A549 (cell line): Measurements from ENCODE around the gene SUSD1. TPM values are rescaled to one million over a fixed set of nuclear protein-coding genes. Genes with fewer than 3 reads are reported as not detected.

Experiments used
- ATAC-seq, 2 experiments: fragments of 200-7000 bp in 1 of 2; fragments of >200 bp in 1 of 2; cut with Nextera tagmentation in 1 of 2; cut with Tn5 transposase in 1 of 2; 3 replicates each; pipeline versions ENCODE4 v1.8.0 to v1.9.1; 2018 to 2020; ENCODE audit warnings: mild to moderate bottlenecking in 1 of 2, moderate library complexity in 1 of 2
- CTCF ChIA-PET: fragments of 300-600 bp; sonication (Branson Sonifier 250); formaldehyde crosslinking; extraction: SDS; loops from one replicate; lab custom pipeline; 2021; ENCODE audit warnings: antibody characterized with exemption, inconsistent platforms; lab: Yijun Ruan, JAX
- POLR2A ChIA-PET: fragments of 350-600 bp; formaldehyde crosslinking; extraction: SDS; loops from one replicate; lab custom pipeline; 2021; ENCODE audit warnings: antibody characterized with exemption, inconsistent platforms; lab: Yijun Ruan, JAX
- DNase-seq, 2 experiments: peaks; one replicate each; pipeline versions ENCODE4 v3.0.0 to v3.0.0-alpha.2; 2011 to 2016; ENCODE audit warnings: low read depth in 1 of 2, low spot score in 1 of 2
- FAIRE-seq: peaks from 2 replicates; lab custom pipeline; 2011; peaks lifted over from hg19 to GRCh38; lab: Jason Lieb, UNC
- H3K27ac ChIP-seq, 2 experiments: fragments of >200 bp; sonication (Bioruptor Twin); formaldehyde crosslinking; 3 replicates each; pipeline ENCODE4 v1.5.1; 2016 to 2017
- H3K4me1 ChIP-seq: fragments of >200 bp; sonication (Bioruptor Twin); formaldehyde crosslinking; 3 replicates; pipeline ENCODE4 v1.6.1; 2016
- H3K4me2 ChIP-seq: fragments of >200 bp; sonication (Bioruptor Twin); formaldehyde crosslinking; 3 replicates; pipeline ENCODE4 v1.6.1; 2016
- H3K4me3 ChIP-seq: fragments of >200 bp; sonication (Bioruptor Twin); formaldehyde crosslinking; 3 replicates; pipeline ENCODE4 v1.5.1; 2016
- H3K9me3 ChIP-seq: fragments of >200 bp; sonication (Bioruptor Twin); formaldehyde crosslinking; 3 replicates; pipeline ENCODE4 v1.6.1; 2016
- CBX2 ChIP-seq: fragments of 200-600 bp; sonication (generic); IDR thresholded peaks from 2 replicates; pipeline ENCODE4 v1.6.1; 2016; ENCODE audit warnings: low read depth, mild to moderate bottlenecking, borderline replicate concordance
- EHMT2 ChIP-seq: fragments of 200-600 bp; sonication (generic); IDR thresholded peaks from 2 replicates; pipeline ENCODE4 v1.6.1; 2016; ENCODE audit warnings: antibody characterized with exemption, low read depth, mild to moderate bottlenecking, moderate library complexity
- ELK1 ChIP-seq: fragments of 150-350 bp; IDR thresholded peaks from 2 replicates; pipeline ENCODE4 v1.6.1; 2014; ENCODE audit warnings: low read depth, mild to moderate bottlenecking, low read length
- FOSB ChIP-seq: fragments of 250-450 bp; sonication (Bioruptor Pico); IDR thresholded peaks from 2 replicates; pipeline ENCODE4 v1.5.0; 2020; ENCODE audit warnings: mild to moderate bottlenecking, moderate library complexity
- GATA3 ChIP-seq: IDR thresholded peaks from 2 replicates; pipeline ENCODE4 v1.6.1; 2012; ENCODE audit warnings: borderline replicate concordance
- HES2 ChIP-seq: fragments of >200 bp; sonication (Bioruptor Twin); formaldehyde crosslinking; IDR thresholded peaks from 2 replicates; pipeline ENCODE4 v1.6.1; 2016
- HEYL ChIP-seq: fragments of 250-450 bp; sonication (Bioruptor Pico); IDR thresholded peaks from 2 replicates; pipeline ENCODE4 v1.8.0; 2021; ENCODE audit warnings: mild to moderate bottlenecking, moderate library complexity
- HMGXB4 ChIP-seq: fragments of 250-450 bp; sonication (Bioruptor Pico); IDR thresholded peaks from 2 replicates; pipeline ENCODE4 v1.5.0; 2021; ENCODE audit warnings: mild to moderate bottlenecking, moderate library complexity, borderline replicate concordance
- JUN ChIP-seq, 2 experiments: fragments of >200 bp; sonication (Bioruptor Twin); formaldehyde crosslinking; IDR thresholded peaks; 2 replicates in 1 of 2; 3 replicates in 1 of 2; pipeline ENCODE4 v1.6.1; 2016 to 2017
- KDM1A ChIP-seq: fragments of 200-600 bp; sonication (generic); IDR thresholded peaks from 2 replicates; pipeline ENCODE4 v1.6.1; 2016; ENCODE audit warnings: low read depth, mild to moderate bottlenecking
- PHF8 ChIP-seq: fragments of 200-600 bp; sonication (generic); IDR thresholded peaks from 2 replicates; pipeline ENCODE4 v1.6.1; 2016; ENCODE audit warnings: low read depth, mild to moderate bottlenecking, antibody characterized with exemption, moderate library complexity, borderline replicate concordance
- REST ChIP-seq: fragments of 200-600 bp; sonication (generic); IDR thresholded peaks from 2 replicates; pipeline ENCODE4 v1.6.1; 2016; ENCODE audit warnings: antibody characterized with exemption, mild to moderate bottlenecking, moderate library complexity
- SMC3 ChIP-seq: fragments of >200 bp; sonication (Bioruptor Twin); formaldehyde crosslinking; IDR thresholded peaks from 3 replicates; pipeline ENCODE4 v1.6.1; 2018; ENCODE audit warnings: inconsistent platforms
- TFCP2L1 ChIP-seq: fragments of 250-450 bp; sonication (Bioruptor Pico); IDR thresholded peaks from 2 replicates; pipeline ENCODE4 v1.5.0; 2021; ENCODE audit warnings: mild to moderate bottlenecking
- USF2 ChIP-seq: fragments of 450-650 bp; IDR thresholded peaks from 2 replicates; pipeline ENCODE4 v1.6.1; 2014; ENCODE audit warnings: antibody characterized with exemption
- ZFP36 ChIP-seq: fragments of 450-650 bp; IDR thresholded peaks from 2 replicates; pipeline ENCODE4 v1.6.1; 2014; ENCODE audit warnings: borderline replicate concordance; ENCODE audit not compliant: partially characterized antibody
- ZSCAN20 ChIP-seq: fragments of 250-450 bp; sonication (Bioruptor Pico); IDR thresholded peaks from 2 replicates; pipeline ENCODE4 v1.8.0; 2022; ENCODE audit warnings: mild to moderate bottlenecking, moderate library complexity
- WGBS: methylation state at CpG from one replicate; pipeline ENCODE4 v1.1.6; 2017; ENCODE audit errors: missing lambda C conversion rate; 5-methylcytosine and 5-hydroxymethylcytosine counted together
- polyA plus RNA-seq, 4 experiments: library from polyadenylated mRNA; depleted of rRNA in 3 of 4; stranded (reverse); fragments of >200 nt; fragmentation: RNase III in 1 of 4; extraction: RNeasy Plus Mini Kit Qiagen cat#74134 plus additional on column Dnase treatment in 1 of 4; gene quantifications; 2 replicates in 3 of 4; 3 replicates in 1 of 4; pipeline ENCODE4 v1.2.3, GENCODE V29; 2011 to 2017

SUSD1 gene
- polyA plus RNA-seq, 2 of the 4 experiments (the other 2 are of a cell fraction) = 15.7 to 18.6 TPM

- Histone ChIP-seq H3K27ac (no peak overlapping the region), H3K4me1 (peaks cover 7% of the 10 kb centered on the region; the same call in 2 of the 3 replicates), H3K4me3 (no peak overlapping the region), H3K9me3 (no peaks in the 10 kb centered on the region), H3K4me2 (no peak overlapping the region)
- DNase-seq = no peak
- no peak for TF ChIP-seq HMGXB4 (CRISPR knock-in tag)
- no peak for TF ChIP-seq SMC3
- TF ChIP-seq HES2 = no peak
- TF ChIP-seq PHF8 = no peak
- 79% methylated on average over 2 of the region's 2 CpGs for WGBS
- ChIA-PET CTCF (no interaction called here), POLR2A (no interaction called here)
- ATAC-seq = no peak
- FAIRE-seq = no peak
Observed at GRCh38 chr9:112104401-112104800, 70.7 kb downstream of the SUSD1 start.

GRCh38 chr9:112103405-112103804, 71.7 kb downstream of the SUSD1 start:
- no peak for ATAC-seq
- 88% methylated on average over 5 of the region's 5 CpGs for WGBS
- Histone ChIP-seq H3K4me3 (no peak overlapping the region), H3K4me1 (no peaks in the 10 kb centered on the region), H3K4me2 (no peak overlapping the region), H3K9me3 (no peaks in the 10 kb centered on the region), H3K27ac (no peak overlapping the region)
- ChIA-PET POLR2A (no interaction called here), CTCF (interaction anchor here (1.1 to 8.4 kb wide), 3 partner anchors 11 to 258 kb away, joined by 3 to 66 read pairs (median 5); partner anchors contain the start of gene PTBP3)
- no peak for TF ChIP-seq USF2
- TF ChIP-seq ELK1 = no peak
- TF ChIP-seq ZFP36 = no peak
- no peak for TF ChIP-seq JUN (IDR thresholded peaks at IDR 0.05)
- no peak for TF ChIP-seq HEYL
- TF ChIP-seq ZSCAN20 (CRISPR knock-in tag) = no peak
- TF ChIP-seq REST = no peak
- no peak for TF ChIP-seq FOSB (CRISPR knock-in tag)
- no peak for TF ChIP-seq CBX2
- no peak for TF ChIP-seq KDM1A
- TF ChIP-seq EHMT2 = no peak
- no peak for TF ChIP-seq PHF8
- TF ChIP-seq GATA3 = no peak
- no peak for TF ChIP-seq TFCP2L1
- no peak for DNase-seq
- FAIRE-seq = no peak
